BE2C (cell line): ENCODE measurements around the gene PCGF2.
A peak's percentile ranks its signal among the peaks of the same experiment; 100 is the strongest.

ENCODE experiments used
- DNase-seq: peaks from one replicate; pipeline ENCODE4 v3.0.0-alpha.2; 2020
- H3K27me3 ChIP-seq: fragments of 250-450 bp; sonication (Bioruptor Pico); 2 replicates; pipeline ENCODE4 v1.5.1; 2020; ENCODE audit warnings: mild to moderate bottlenecking
- H3K36me3 ChIP-seq: fragments of 250-450 bp; sonication (Bioruptor Pico); 2 replicates; pipeline ENCODE4 v1.5.1; 2020; ENCODE audit warnings: mild to moderate bottlenecking
- H3K4me1 ChIP-seq: fragments of 250-450 bp; sonication (Bioruptor Pico); 2 replicates; pipeline ENCODE4 v1.5.1; 2020
- H3K4me3 ChIP-seq: 2 replicates; pipeline ENCODE4 v1.5.1; 2011; ENCODE audit warnings: low read depth, low read length
- H3K9me3 ChIP-seq: fragments of 250-450 bp; sonication (Bioruptor Pico); 2 replicates; pipeline ENCODE4 v1.5.1; 2020
- CTCF ChIP-seq: IDR thresholded peaks from 2 replicates; pipeline ENCODE4 v1.5.1; 2012; ENCODE audit warnings: mild to moderate bottlenecking, low read depth, low read length

PCGF2 gene

GRCh38 chr17:38740806-38741205, 7.3 kb downstream of the PCGF2 start:
- no peak for TF ChIP-seq CTCF
- Histone ChIP-seq H3K9me3 (no peaks in the 10 kb centered on the region), H3K36me3 (peaks cover 46% of the 10 kb centered on the region), H3K4me1 (peaks cover 35% of the 10 kb centered on the region), H3K27me3 (no peaks in the 10 kb centered on the region), H3K4me3 (no peak overlapping the region)
- no peak for DNase-seq

- no peak overlapping the region for H3K4me3 ChIP-seq
- H3K27me3 ChIP-seq: no peaks in the 10 kb centered on the region
- H3K36me3 ChIP-seq: peaks cover 53% of the 10 kb centered on the region
- DNase-seq: no peak
- no peak for TF ChIP-seq CTCF
- peaks cover 35% of the 10 kb centered on the region for H3K4me1 ChIP-seq
- H3K9me3 ChIP-seq: no peaks in the 10 kb centered on the region
Observed at GRCh38 chr17:38740044-38740443, 8.1 kb downstream of the PCGF2 start.

GRCh38 chr17:38739305-38739704, 8.8 kb downstream of the PCGF2 start:
- peaks cover 30% of the 10 kb centered on the region for H3K4me1 ChIP-seq
- peaks cover 60% of the 10 kb centered on the region for H3K36me3 ChIP-seq
- no peak for TF ChIP-seq CTCF

GRCh38 chr17:38738686-38739085, 9.4 kb downstream of the PCGF2 start:
- no peak for TF ChIP-seq CTCF
- peaks cover 62% of the 10 kb centered on the region for H3K36me3 ChIP-seq

More at GRCh38 chr17:38739305-38739704, 8.8 kb downstream of the PCGF2 start:
- Histone ChIP-seq H3K9me3 (no peaks in the 10 kb centered on the region), H3K27me3 (no peaks in the 10 kb centered on the region), H3K4me3 (no peak overlapping the region)
- no peak for DNase-seq

GRCh38 chr17:38738007-38738662, 10.0 kb downstream of the PCGF2 start:
- TF ChIP-seq CTCF: no peak
- Histone ChIP-seq H3K36me3 (peaks cover 67% of the 10 kb centered on the region), H3K9me3 (no peaks in the 10 kb centered on the region), H3K27me3 (no peaks in the 10 kb centered on the region), H3K4me1 (peaks cover 21% of the 10 kb centered on the region), H3K4me3 (no peak overlapping the region)
- no peak for DNase-seq

More at GRCh38 chr17:38738686-38739085, 9.4 kb downstream of the PCGF2 start:
- no peak for DNase-seq
- Histone ChIP-seq H3K4me3 (no peak overlapping the region), H3K4me1 (peaks cover 27% of the 10 kb centered on the region), H3K27me3 (no peaks in the 10 kb centered on the region), H3K9me3 (no peaks in the 10 kb centered on the region)

GRCh38 chr17:38735161-38735997, 12.8 kb downstream of the PCGF2 start:
- DNase-seq: peak; percentile 79
- peak; percentile 86 for TF ChIP-seq CTCF
- H3K9me3 ChIP-seq: no peaks in the 10 kb centered on the region
- no peak overlapping the region for H3K4me3 ChIP-seq
- no peaks in the 10 kb centered on the region for H3K27me3 ChIP-seq
- H3K36me3 ChIP-seq: peaks cover 75% of the 10 kb centered on the region
- H3K4me1 ChIP-seq: peaks cover 12% of the 10 kb centered on the region
